Lower leg skin (tissue), 3 donors: ENCODE results near the gene WFDC9.
"Not testable (repeated sequence)": the region's sequence is repeated elsewhere in the genome, so short reads cannot be mapped to it uniquely, and the experiment has no call there.

Experiments
- POLR2A ChIP-seq, 2 donors: fragments of 450-650 bp; IDR thresholded peaks; one replicate each; pipeline ENCODE4 v1.6.1; 2016 to 2017; ENCODE audit warnings: antibody characterized with exemption in 2 of 2, mild to moderate bottlenecking in 1 of 2, moderate library complexity in 1 of 2
- TF ChIP-seq, protein P1 (sequence below), 3 donors: fragments of 450-650 bp; IDR thresholded peaks; one replicate each; pipeline ENCODE4 v1.5.1; 2016; ENCODE audit warnings: antibody characterized with exemption in 3 of 3, mild to moderate bottlenecking in 3 of 3, moderate library complexity in 2 of 3

DNA sequence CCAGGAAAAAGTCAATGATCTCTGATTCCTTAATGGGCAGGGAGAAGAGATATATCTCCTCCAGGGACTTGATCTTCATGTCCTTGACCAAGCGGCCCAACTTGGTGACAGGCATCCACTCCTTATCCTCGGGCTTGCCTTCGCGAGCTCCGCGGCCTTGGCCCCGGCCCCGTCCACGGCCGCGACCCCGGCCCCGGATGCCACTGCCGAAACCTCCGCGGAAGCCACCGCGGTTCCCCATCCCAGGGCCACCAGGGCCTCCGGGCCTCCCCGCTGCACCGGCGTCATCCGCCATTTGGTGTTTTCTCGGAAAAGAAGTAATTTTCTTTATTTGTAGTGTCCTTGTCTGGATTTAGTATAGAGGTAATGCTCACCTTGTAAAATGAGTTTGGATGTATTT, 10.0 kb upstream of the WFDC9 start:
- TF ChIP-seq, protein P1, sequence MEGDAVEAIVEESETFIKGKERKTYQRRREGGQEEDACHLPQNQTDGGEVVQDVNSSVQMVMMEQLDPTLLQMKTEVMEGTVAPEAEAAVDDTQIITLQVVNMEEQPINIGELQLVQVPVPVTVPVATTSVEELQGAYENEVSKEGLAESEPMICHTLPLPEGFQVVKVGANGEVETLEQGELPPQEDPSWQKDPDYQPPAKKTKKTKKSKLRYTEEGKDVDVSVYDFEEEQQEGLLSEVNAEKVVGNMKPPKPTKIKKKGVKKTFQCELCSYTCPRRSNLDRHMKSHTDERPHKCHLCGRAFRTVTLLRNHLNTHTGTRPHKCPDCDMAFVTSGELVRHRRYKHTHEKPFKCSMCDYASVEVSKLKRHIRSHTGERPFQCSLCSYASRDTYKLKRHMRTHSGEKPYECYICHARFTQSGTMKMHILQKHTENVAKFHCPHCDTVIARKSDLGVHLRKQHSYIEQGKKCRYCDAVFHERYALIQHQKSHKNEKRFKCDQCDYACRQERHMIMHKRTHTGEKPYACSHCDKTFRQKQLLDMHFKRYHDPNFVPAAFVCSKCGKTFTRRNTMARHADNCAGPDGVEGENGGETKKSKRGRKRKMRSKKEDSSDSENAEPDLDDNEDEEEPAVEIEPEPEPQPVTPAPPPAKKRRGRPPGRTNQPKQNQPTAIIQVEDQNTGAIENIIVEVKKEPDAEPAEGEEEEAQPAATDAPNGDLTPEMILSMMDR (IDR thresholded peaks at IDR 0.05), result not testable (repeated sequence)
- TF ChIP-seq POLR2A (IDR thresholded peaks at IDR 0.05), result not testable (repeated sequence)
